ENCODE measurements around the gene PHYH.

GRCh38 chr10:13316635-13317311 is 16.9 kb upstream of the PHYH start:
- TF ChIP-seq CTCF (IDR thresholded peaks at IDR 0.05), result no peak
- no peak for TF ChIP-seq POLR2A (IDR thresholded peaks at IDR 0.05)
